Peyer's patch (tissue), 4 donors: ENCODE results near the gene YWHAE. TPM values are rescaled to one million over a fixed set of nuclear protein-coding genes. Genes with fewer than 3 reads are reported as not detected.

Source experiments
- DNase-seq, 3 donors: peaks; one replicate each; pipeline ENCODE4 v3.0.0-alpha.2; 2017 to 2019
- H3K27ac ChIP-seq, 4 donors: fragments of 200-600 bp; sonication (generic); one replicate each; pipeline ENCODE4 v1.5.1; 2016 to 2019
- H3K27me3 ChIP-seq, 2 donors: fragments of 200-600 bp; sonication (generic); one replicate each; pipeline ENCODE4 v1.5.1; 2019
- H3K36me3 ChIP-seq, 3 donors: fragments of 200-600 bp; sonication (generic); one replicate each; pipeline ENCODE4 v1.5.1; 2016 to 2019
- H3K4me1 ChIP-seq, 4 donors: fragments of 200-600 bp; sonication (generic); one replicate each; pipeline ENCODE4 v1.5.1; 2016 to 2019
- H3K4me3 ChIP-seq, 4 donors: fragments of 200-600 bp; sonication (generic); 1 replicate in 3 of 4; 2 replicates in 1 of 4; pipeline ENCODE4 v1.5.1; 2016 to 2019; ENCODE audit warnings: mild to moderate bottlenecking in 1 of 4
- H3K9me3 ChIP-seq, 4 donors: fragments of 200-600 bp; sonication (generic); one replicate each; pipeline ENCODE4 v1.5.1; 2016 to 2019; ENCODE audit warnings: mild to moderate bottlenecking in 1 of 4
- POLR2A ChIP-seq, 2 donors: fragments of 450-650 bp; IDR thresholded peaks; one replicate each; pipeline ENCODE4 v1.5.1; 2017; ENCODE audit warnings: antibody characterized with exemption in 2 of 2, mild to moderate bottlenecking in 2 of 2, moderate library complexity in 2 of 2
- total RNA-seq, 4 donors: library from RNA; depleted of rRNA; stranded (reverse); fragments of >200 nt; gene quantifications; one replicate each; pipeline ENCODE4 v1.1.0, GENCODE V29; 2016
- TF ChIP-seq, protein P1 (sequence below), 6 experiments: fragments of 450-650 bp in 4 of 6; fragments of 200-600 bp in 2 of 6; sonication (generic) in 1 of 6; IDR thresholded peaks; one replicate each; pipeline ENCODE4 v1.5.1; 2017 to 2019; ENCODE audit warnings: antibody characterized with exemption in 6 of 6, mild to moderate bottlenecking in 3 of 6, moderate library complexity in 1 of 6

The YWHAE gene
- total RNA-seq, 4 donors from 2014 or later: 317 to 474 (median 395) TPM

GRCh38 chr17:1442187-1442586, 42.2 kb upstream of the YWHAE start:
- no peak for TF ChIP-seq POLR2A (IDR thresholded peaks at IDR 0.05)
- TF ChIP-seq, protein P1, sequence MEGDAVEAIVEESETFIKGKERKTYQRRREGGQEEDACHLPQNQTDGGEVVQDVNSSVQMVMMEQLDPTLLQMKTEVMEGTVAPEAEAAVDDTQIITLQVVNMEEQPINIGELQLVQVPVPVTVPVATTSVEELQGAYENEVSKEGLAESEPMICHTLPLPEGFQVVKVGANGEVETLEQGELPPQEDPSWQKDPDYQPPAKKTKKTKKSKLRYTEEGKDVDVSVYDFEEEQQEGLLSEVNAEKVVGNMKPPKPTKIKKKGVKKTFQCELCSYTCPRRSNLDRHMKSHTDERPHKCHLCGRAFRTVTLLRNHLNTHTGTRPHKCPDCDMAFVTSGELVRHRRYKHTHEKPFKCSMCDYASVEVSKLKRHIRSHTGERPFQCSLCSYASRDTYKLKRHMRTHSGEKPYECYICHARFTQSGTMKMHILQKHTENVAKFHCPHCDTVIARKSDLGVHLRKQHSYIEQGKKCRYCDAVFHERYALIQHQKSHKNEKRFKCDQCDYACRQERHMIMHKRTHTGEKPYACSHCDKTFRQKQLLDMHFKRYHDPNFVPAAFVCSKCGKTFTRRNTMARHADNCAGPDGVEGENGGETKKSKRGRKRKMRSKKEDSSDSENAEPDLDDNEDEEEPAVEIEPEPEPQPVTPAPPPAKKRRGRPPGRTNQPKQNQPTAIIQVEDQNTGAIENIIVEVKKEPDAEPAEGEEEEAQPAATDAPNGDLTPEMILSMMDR (IDR thresholded peaks at IDR 0.05): no peak
- peaks cover 0 to 2% (median 0%) of the 10 kb centered on the region in 3 donors for H3K36me3 ChIP-seq

DNA sequence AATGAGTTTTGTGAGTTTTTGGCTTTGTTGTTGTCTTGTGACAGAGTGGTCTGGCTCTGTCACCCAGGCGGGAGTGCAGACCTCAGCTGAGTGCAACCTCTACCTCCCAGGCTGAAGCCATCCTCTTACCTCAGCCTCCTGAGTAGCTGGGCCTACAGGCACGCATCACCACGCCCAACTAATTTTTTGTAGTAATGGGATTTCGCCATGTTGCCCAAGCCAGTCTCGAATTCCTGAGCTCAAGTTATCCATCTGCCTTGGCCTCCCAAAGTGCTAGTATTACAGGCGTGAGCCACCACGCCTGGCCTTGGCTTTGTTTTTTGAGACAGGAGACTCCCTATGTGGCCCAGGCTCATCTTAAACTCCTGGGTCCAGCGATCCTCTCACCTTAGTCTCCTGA, 40.9 kb upstream of the YWHAE start:
- Histone ChIP-seq H3K27ac (no peak overlapping the region), H3K36me3 (peaks cover 0 to 15% (median 0%) of the 10 kb centered on the region in 3 donors), H3K4me1 (no peaks in the 10 kb centered on the region), H3K4me3 (no peak overlapping the region), H3K27me3 (no peaks in the 10 kb centered on the region), H3K9me3 (no peaks in the 10 kb centered on the region)
- TF ChIP-seq POLR2A (IDR thresholded peaks at IDR 0.05): no peak
- TF ChIP-seq, protein P1 (IDR thresholded peaks at IDR 0.05): no peak
- no peak for DNase-seq

More at GRCh38 chr17:1442187-1442586, 42.2 kb upstream of the YWHAE start:
- no peak for DNase-seq
- no peaks in the 10 kb centered on the region for H3K27me3 ChIP-seq
- no peaks in the 10 kb centered on the region for H3K4me1 ChIP-seq
- H3K9me3 ChIP-seq: no peaks in the 10 kb centered on the region
- no peak overlapping the region for H3K27ac ChIP-seq
- no peak overlapping the region for H3K4me3 ChIP-seq

- Histone ChIP-seq H3K27me3 (no peaks in the 10 kb centered on the region), H3K27ac (no peak overlapping the region), H3K9me3 (no peaks in the 10 kb centered on the region), H3K36me3 (peaks cover 0 to 36% (median 0%) of the 10 kb centered on the region in 3 donors), H3K4me3 (no peak overlapping the region), H3K4me1 (peaks cover 0 to 5% (median 0%) of the 10 kb centered on the region in 4 donors)
- DNase-seq: no peak
- TF ChIP-seq POLR2A (IDR thresholded peaks at IDR 0.05): no peak
- TF ChIP-seq, protein P1 (IDR thresholded peaks at IDR 0.05): no peak
Measured at GRCh38 chr17:1438593-1439083, 38.6 kb upstream of the YWHAE start.

DNA sequence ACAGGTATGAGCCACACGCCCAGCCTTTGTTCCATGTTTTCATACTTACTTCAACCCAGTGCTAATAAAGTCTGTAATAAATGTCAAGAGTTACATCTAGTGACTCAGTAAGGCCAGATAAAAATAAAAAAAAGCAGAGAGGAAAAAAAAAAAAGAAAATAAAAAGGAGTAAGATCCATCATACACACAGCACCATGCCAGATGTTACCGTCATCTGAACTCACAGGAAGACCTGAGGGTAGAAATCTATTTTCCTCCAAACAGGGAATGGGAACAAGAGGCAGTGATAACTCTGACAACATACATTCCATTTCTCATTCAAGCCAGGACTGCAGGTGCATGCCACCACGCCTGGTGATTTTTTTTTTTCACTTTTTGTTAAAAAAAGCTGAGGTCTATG, 35.3 kb upstream of the YWHAE start:
- no peak overlapping the region for H3K27ac ChIP-seq
- H3K4me3 ChIP-seq: no peak overlapping the region
- no peak for DNase-seq
- no peaks in the 10 kb centered on the region for H3K27me3 ChIP-seq
- peaks cover 0 to 14% (median 0%) of the 10 kb centered on the region in 4 donors for H3K4me1 ChIP-seq
- H3K9me3 ChIP-seq: no peaks in the 10 kb centered on the region
- peaks cover 0 to 43% (median 0%) of the 10 kb centered on the region in 3 donors for H3K36me3 ChIP-seq
- TF ChIP-seq, protein P1 (IDR thresholded peaks at IDR 0.05): no peak

DNA sequence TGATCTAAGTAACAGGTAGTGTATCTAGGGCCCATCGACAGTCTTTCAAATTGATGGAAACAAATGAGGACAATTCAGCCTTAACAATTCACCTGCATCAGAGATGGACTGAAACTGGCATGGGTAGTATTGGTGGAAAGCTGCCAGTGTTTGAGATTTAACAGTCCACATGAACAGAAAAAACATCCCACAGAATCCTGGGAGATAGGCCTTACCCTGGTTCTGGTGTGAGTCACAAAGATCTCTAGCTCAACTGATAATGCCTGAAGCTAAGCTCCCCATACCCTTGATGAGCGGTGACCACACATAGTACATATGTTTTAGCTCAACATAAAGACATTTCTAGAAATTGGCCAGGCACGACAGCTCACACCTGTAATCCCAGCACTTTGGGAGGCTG, 34.1 kb upstream of the YWHAE start:
- Histone ChIP-seq H3K4me1 (peaks cover 0 to 14% (median 0%) of the 10 kb centered on the region in 4 donors), H3K9me3 (no peaks in the 10 kb centered on the region), H3K27ac (no peak overlapping the region), H3K27me3 (no peaks in the 10 kb centered on the region), H3K4me3 (no peak overlapping the region), H3K36me3 (peaks cover 0 to 45% (median 0%) of the 10 kb centered on the region in 3 donors)
- no peak for DNase-seq
- TF ChIP-seq, protein P1 (IDR thresholded peaks at IDR 0.05): no peak
- no peak for TF ChIP-seq POLR2A (IDR thresholded peaks at IDR 0.05)
